Measurements from ENCODE around the gene LMAN1L.

LMAN1L gene

DNA sequence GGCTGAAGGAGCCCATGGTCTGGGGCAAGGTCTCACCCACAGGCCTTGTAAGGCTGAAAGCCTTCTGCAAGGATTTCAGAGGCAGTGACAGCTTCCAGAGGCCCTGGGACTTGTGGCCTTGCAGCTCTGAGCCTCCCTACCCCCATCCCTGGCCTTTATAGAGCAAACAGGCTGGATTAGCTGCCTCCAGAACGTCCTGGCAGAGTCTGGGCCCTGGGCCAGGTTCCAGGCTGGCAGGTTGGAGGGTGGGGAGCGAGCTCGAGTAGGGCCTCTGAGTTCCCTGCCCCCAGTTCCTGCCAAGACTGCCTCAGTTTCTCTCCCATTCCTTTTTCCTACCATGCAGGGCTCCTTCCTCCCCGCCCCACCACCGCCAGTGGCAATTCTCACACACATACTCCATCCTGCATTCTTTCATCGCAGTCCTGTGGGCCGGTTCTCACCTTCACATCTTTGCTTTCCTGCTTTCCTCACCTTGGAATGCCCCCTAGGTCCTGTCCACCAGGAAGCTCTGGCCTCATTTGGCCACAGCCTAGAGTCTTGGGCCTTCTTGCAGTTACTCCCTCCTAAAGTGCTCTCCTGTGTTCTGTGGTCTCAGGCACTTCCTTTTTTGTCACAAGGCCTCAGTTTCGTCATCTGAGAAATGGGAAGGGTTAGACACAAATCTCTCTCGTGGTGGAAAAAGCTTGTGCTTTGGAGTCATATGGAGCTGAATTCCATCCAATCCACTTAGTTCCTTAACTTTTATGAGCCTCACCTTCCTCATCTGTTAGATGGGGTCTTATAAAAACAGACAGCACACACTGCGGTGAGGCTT is 2.7 kb downstream of the LMAN1L start:
- TF ChIP-seq, protein P1, sequence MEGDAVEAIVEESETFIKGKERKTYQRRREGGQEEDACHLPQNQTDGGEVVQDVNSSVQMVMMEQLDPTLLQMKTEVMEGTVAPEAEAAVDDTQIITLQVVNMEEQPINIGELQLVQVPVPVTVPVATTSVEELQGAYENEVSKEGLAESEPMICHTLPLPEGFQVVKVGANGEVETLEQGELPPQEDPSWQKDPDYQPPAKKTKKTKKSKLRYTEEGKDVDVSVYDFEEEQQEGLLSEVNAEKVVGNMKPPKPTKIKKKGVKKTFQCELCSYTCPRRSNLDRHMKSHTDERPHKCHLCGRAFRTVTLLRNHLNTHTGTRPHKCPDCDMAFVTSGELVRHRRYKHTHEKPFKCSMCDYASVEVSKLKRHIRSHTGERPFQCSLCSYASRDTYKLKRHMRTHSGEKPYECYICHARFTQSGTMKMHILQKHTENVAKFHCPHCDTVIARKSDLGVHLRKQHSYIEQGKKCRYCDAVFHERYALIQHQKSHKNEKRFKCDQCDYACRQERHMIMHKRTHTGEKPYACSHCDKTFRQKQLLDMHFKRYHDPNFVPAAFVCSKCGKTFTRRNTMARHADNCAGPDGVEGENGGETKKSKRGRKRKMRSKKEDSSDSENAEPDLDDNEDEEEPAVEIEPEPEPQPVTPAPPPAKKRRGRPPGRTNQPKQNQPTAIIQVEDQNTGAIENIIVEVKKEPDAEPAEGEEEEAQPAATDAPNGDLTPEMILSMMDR (IDR thresholded peaks at IDR 0.05; ENCODE audit: low read depth, low read length, missing control alignments) = no peak
- no peak overlapping the region for H3K27ac ChIP-seq
- in situ Hi-C loops (cut with HindIII; ENCODE audit: low pct_ligation_motif_present, low sequenced_read_pairs) = no loop called here
- no peak overlapping the region for H3K4me3 ChIP-seq (ENCODE audit: low read depth, low read length)
- H3K27me3 ChIP-seq (replicated peaks) = no peaks in the 10 kb centered on the region
- no peaks in the 10 kb centered on the region for H3K36me3 ChIP-seq (replicated peaks)
- no peak for DNase-seq

DNA sequence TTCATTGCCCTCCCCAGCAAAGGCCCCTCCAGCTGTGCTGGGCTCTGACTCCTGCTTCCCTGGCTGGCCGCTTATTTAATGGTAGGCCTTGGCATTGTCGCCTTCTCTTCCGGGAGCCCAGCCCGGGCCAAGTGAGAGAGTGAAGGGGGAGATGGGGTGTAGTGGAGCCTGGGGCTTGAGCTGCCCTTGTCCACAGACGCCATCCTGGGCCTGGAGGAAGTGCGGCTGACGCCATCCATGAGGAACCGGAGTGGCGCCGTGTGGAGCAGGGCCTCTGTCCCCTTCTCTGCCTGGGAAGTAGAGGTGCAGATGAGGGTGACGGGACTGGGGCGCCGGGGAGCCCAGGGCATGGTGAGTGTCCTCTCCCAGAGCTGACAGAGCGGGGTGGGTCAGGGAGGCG is 3.3 kb downstream of the LMAN1L start:
- no peaks in the 10 kb centered on the region for H3K36me3 ChIP-seq (replicated peaks)
- H3K27me3 ChIP-seq (replicated peaks) = no peaks in the 10 kb centered on the region
- H3K4me3 ChIP-seq (ENCODE audit: low read depth, low read length) = no peak overlapping the region
- in situ Hi-C loops (cut with HindIII; ENCODE audit: low pct_ligation_motif_present, low sequenced_read_pairs) = no loop called here
- DNase-seq = no peak
- no peak overlapping the region for H3K27ac ChIP-seq
- TF ChIP-seq, protein P1 (IDR thresholded peaks at IDR 0.05; ENCODE audit: low read depth, low read length, missing control alignments) = no peak

DNA sequence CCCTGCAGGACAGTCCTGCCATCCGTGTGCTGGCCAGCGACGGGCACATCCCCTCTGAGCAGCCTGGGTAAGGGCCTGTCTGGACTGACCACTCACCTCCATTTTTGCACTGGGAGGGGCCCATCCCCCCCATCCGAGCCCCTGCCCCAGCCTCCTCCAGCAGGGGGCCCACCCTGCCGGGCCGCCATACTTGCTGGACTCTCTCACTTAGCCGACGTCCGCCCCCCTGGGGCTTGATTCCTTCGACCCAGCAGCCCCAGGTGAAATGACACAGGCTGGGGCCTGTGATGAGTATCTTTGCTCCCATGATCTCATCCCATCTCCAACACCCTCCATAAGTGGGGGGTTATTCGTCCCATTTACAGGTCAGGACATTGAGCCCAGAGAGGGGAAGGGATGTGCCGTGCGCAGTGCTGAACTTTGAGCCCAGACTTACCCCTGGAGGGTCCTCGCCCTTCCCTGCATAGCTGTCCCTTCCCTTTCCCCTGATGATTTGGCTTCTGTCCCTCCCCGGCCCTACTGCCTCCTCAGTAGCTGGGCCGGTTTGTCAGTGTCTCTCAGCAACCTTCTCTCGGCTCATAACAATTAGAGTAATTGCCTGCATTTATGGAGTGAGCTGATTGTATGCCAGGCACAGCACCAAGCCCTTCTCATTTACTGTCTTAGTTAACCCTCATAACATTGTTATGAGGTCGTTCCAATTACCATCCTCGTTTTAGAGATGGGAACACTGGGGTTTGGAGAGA is 4.2 kb downstream of the LMAN1L start:
- Histone ChIP-seq H3K4me3 (ENCODE audit: low read depth, low read length) (no peak overlapping the region), H3K36me3 (replicated peaks) (no peaks in the 10 kb centered on the region), H3K27ac (no peak overlapping the region), H3K27me3 (replicated peaks) (no peaks in the 10 kb centered on the region)
- TF ChIP-seq, protein P1 (IDR thresholded peaks at IDR 0.05; ENCODE audit: low read depth, low read length, missing control alignments) = no peak
- in situ Hi-C loops (cut with HindIII; ENCODE audit: low pct_ligation_motif_present, low sequenced_read_pairs) = no loop called here
- DNase-seq = no peak

DNA sequence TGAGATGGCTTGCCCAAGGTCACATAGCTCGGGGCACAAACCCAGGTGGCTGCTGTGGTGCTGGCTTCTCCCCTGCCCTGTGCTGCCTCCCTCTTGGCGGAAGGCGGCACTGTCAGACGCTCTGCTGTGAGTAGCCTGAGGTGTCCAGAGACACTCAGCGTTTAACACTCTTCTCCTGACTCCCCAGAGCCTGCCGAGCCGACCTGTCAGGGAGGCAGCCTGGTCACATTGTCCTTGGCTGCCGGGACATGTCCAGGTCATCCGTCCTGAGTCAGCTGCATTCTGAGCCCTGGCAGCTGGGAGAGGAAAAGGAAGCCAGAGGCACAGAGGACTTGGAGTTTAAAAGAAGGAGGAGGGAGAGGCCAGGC is 4.7 kb downstream of the LMAN1L start:
- H3K4me3 ChIP-seq (ENCODE audit: low read depth, low read length) = no peak overlapping the region
- H3K27me3 ChIP-seq (replicated peaks) = no peaks in the 10 kb centered on the region
- TF ChIP-seq, protein P1 (IDR thresholded peaks at IDR 0.05; ENCODE audit: low read depth, low read length, missing control alignments) = peak; percentile 37
- H3K27ac ChIP-seq = no peak overlapping the region
- H3K36me3 ChIP-seq (replicated peaks) = no peaks in the 10 kb centered on the region
- peak; percentile 5 for DNase-seq
- in situ Hi-C loops (cut with HindIII; ENCODE audit: low pct_ligation_motif_present, low sequenced_read_pairs) = no loop called here

DNA sequence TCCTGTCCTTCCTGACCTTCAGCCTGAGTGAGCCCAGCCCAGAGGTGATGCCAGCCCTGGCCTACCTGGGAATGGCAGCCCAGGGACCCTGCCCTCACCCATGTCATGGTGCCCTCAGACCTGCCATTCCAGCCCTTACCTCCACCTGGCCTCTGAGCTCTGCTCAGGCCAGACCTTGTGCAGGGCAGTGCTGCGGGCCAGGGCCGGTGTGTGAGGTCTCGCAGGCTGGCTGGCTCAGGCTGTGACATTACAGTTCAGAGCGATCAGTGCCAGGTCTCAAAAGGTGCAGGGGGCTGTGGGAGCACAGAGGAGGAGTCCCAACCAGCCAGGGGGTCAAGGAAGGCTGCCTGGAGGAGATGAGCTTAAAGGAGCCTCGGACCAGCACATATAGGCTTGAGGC is 7.4 kb downstream of the LMAN1L start:
- no peak overlapping the region for H3K4me3 ChIP-seq (ENCODE audit: low read depth, low read length)
- H3K36me3 ChIP-seq (replicated peaks) = no peaks in the 10 kb centered on the region
- DNase-seq = no peak
- H3K27ac ChIP-seq = no peak overlapping the region
- TF ChIP-seq, protein P1 (IDR thresholded peaks at IDR 0.05; ENCODE audit: low read depth, low read length, missing control alignments) = no peak
- in situ Hi-C loops (cut with HindIII; ENCODE audit: low pct_ligation_motif_present, low sequenced_read_pairs) = no loop called here
- peaks cover under 1% of the 10 kb centered on the region for H3K27me3 ChIP-seq (replicated peaks)
